Liver (tissue), 9 donors: Measurements from ENCODE around the gene CENPX. TPM values are rescaled to one million over a fixed set of nuclear protein-coding genes. Genes with fewer than 3 reads are reported as not detected.
"Not testable (repeated sequence)": the region's sequence is repeated elsewhere in the genome, so short reads cannot be mapped to it uniquely, and the experiment has no call there.

Experiments
- DNase-seq: peaks from one replicate; pipeline ENCODE4 v3.0.0-alpha.2; 2017; ENCODE audit warnings: low spot score
- H3K27ac ChIP-seq, 2 donors: one replicate each; pipeline ENCODE4 v1.7.0; 2013; ENCODE audit warnings: inconsistent platforms in 2 of 2, low read length in 2 of 2, control low read depth in 1 of 2, low read depth in 1 of 2, mild to moderate bottlenecking in 1 of 2
- H3K27me3 ChIP-seq, 4 donors: one replicate each; pipeline versions ENCODE4 v1.6.1 to v1.7.0; 2013; ENCODE audit warnings: low read length in 3 of 4, inconsistent platforms in 1 of 4, mild to moderate bottlenecking in 1 of 4, moderate library complexity in 1 of 4; ENCODE audit not compliant: control insufficient read depth in 4 of 4, insufficient read depth in 4 of 4
- H3K36me3 ChIP-seq, 4 donors: one replicate each; pipeline versions ENCODE4 v1.6.1 to v1.7.0; 2013; ENCODE audit warnings: low read length in 3 of 4, mild to moderate bottlenecking in 3 of 4, low read depth in 1 of 4, moderate library complexity in 1 of 4; ENCODE audit not compliant: control insufficient read depth in 4 of 4, insufficient read depth in 3 of 4
- H3K4me1 ChIP-seq, 4 donors: one replicate each; pipeline versions ENCODE4 v1.6.1 to v1.7.0; 2013; ENCODE audit warnings: low read length in 3 of 4, mild to moderate bottlenecking in 3 of 4, moderate library complexity in 1 of 4; ENCODE audit not compliant: control insufficient read depth in 4 of 4, insufficient read depth in 4 of 4
- H3K4me3 ChIP-seq, 3 donors: one replicate each; pipeline versions ENCODE4 v1.6.1 to v1.7.0; 2013; ENCODE audit warnings: low read length in 3 of 3, control low read depth in 1 of 3, low read depth in 1 of 3, mild to moderate bottlenecking in 1 of 3
- H3K9ac ChIP-seq, 2 donors: one replicate each; pipeline ENCODE4 v1.7.0; 2013; ENCODE audit warnings: low read length in 2 of 2, mild to moderate bottlenecking in 2 of 2, moderate library complexity in 2 of 2, control low read depth in 1 of 2, low read depth in 1 of 2
- H3K9me3 ChIP-seq, 4 donors: one replicate each; pipeline versions ENCODE4 v1.6.1 to v1.7.0; 2013; ENCODE audit warnings: low read length in 3 of 4; ENCODE audit not compliant: control insufficient read depth in 4 of 4
- ATF3 ChIP-seq: IDR thresholded peaks from 2 replicates; pipeline ENCODE4 v1.6.1; 2016; ENCODE audit warnings: antibody characterized with exemption
- CTCF ChIP-seq: fragments of 150-350 bp; IDR thresholded peaks from 2 replicates; pipeline ENCODE4 v1.5.1; 2017; ENCODE audit warnings: improper control_type of control experiment, low read depth, low read length; ENCODE audit not compliant: missing input control
- EGR1 ChIP-seq, 2 donors: IDR thresholded peaks; 2 replicates each; pipeline ENCODE4 v1.6.1; 2016 to 2018; ENCODE audit warnings: antibody characterized with exemption in 2 of 2, low read depth in 2 of 2
- FOXA1 ChIP-seq: IDR thresholded peaks from 2 replicates; pipeline ENCODE4 v1.6.1; 2016; ENCODE audit warnings: antibody characterized with exemption
- FOXA2 ChIP-seq: IDR thresholded peaks from 2 replicates; pipeline ENCODE4 v1.6.1; 2016; ENCODE audit warnings: antibody characterized with exemption
- GABPA ChIP-seq, 2 donors: IDR thresholded peaks in 1 of 2; conservative IDR thresholded peaks in 1 of 2; 2 replicates each; pipeline ENCODE4 v1.6.1; 2016; ENCODE audit warnings: antibody characterized with exemption in 2 of 2, mild to moderate bottlenecking in 1 of 2, moderate library complexity in 1 of 2
- HNF4A ChIP-seq, 2 donors: conservative IDR thresholded peaks; 2 replicates each; pipeline ENCODE4 v1.6.1; 2016; ENCODE audit warnings: antibody characterized with exemption in 2 of 2, mild to moderate bottlenecking in 2 of 2
- HNF4G ChIP-seq: IDR thresholded peaks from 2 replicates; pipeline ENCODE4 v1.6.1; 2016; ENCODE audit warnings: antibody characterized with exemption
- JUND ChIP-seq, 2 donors: IDR thresholded peaks; 2 replicates each; pipeline ENCODE4 v1.6.1; 2016; ENCODE audit warnings: antibody characterized with exemption in 2 of 2
- NR2F2 ChIP-seq: IDR thresholded peaks from 2 replicates; pipeline ENCODE4 v1.6.1; 2016; ENCODE audit warnings: antibody characterized with exemption
- RAD21 ChIP-seq, 2 donors: IDR thresholded peaks; 2 replicates each; pipeline ENCODE4 v1.6.1; 2016; ENCODE audit warnings: antibody characterized with exemption in 2 of 2, mild to moderate bottlenecking in 2 of 2
- REST ChIP-seq: IDR thresholded peaks from 2 replicates; pipeline ENCODE4 v1.6.1; 2016; ENCODE audit warnings: antibody characterized with exemption, mild to moderate bottlenecking
- RXRA ChIP-seq, 2 donors: IDR thresholded peaks; 2 replicates each; pipeline ENCODE4 v1.6.1; 2017 to 2018; ENCODE audit warnings: antibody characterized with exemption in 2 of 2, mild to moderate bottlenecking in 1 of 2
- SP1 ChIP-seq: IDR thresholded peaks from 2 replicates; pipeline ENCODE4 v1.6.1; 2018; ENCODE audit warnings: antibody characterized with exemption, mild to moderate bottlenecking
- YY1 ChIP-seq: IDR thresholded peaks from 2 replicates; pipeline ENCODE4 v1.6.1; 2016; ENCODE audit warnings: antibody characterized with exemption, mild to moderate bottlenecking
- ZBTB33 ChIP-seq: IDR thresholded peaks from 2 replicates; pipeline ENCODE4 v1.6.1; 2016; ENCODE audit warnings: antibody characterized with exemption
- WGBS: extraction: QIAGEN DNeasy Blood & Tissue Kit; methylation state at CpG from one replicate; pipeline ENCODE4 v1.1.7; 2013; 5-methylcytosine and 5-hydroxymethylcytosine counted together
- polyA plus RNA-seq, 2 donors: library from polyadenylated mRNA; stranded (reverse) in 1 of 2; unstranded in 1 of 2; fragments of 200-250 nt in 1 of 2; fragments of >200 nt in 1 of 2; fragmentation: Nextera tagmentation in 1 of 2; extraction: Ambion mirVana in 1 of 2; gene quantifications; one replicate each; pipeline versions ENCODE4 v1.2.1 to v1.2.3, GENCODE V29; 2013 to 2015
- total RNA-seq, 2 donors: library from RNA; depleted of rRNA; stranded (reverse); fragments of >200 nt; gene quantifications; one replicate each; pipeline ENCODE4 v1.2.3, GENCODE V29; 2014
- donor health status: healthy.
- donor health status: healthy.
- donor health status: healthy.
- donor health status: healthy.
- donor health status: healthy.

CENPX gene
- total and polyA plus RNA-seq, 4 donors, result 22.5 to 83.9 (median 44.9) TPM

GRCh38 chr17:81983639-81984373 is 38.9 kb downstream of the CENPX start:
- H3K27ac ChIP-seq, result no peak overlapping the region
- H3K36me3 ChIP-seq, result peaks cover 11 to 29% (median 17%) of the 10 kb centered on the region in 4 donors
- H3K9me3 ChIP-seq, result no peaks in the 10 kb centered on the region
- TF ChIP-seq FOXA2, result no peak
- no peak for TF ChIP-seq SP1
- no peak for TF ChIP-seq CTCF
- TF ChIP-seq HNF4A (conservative IDR thresholded peaks at IDR 0.05), result no peak
- no peak for TF ChIP-seq JUND (IDR thresholded peaks at IDR 0.05)
- TF ChIP-seq GABPA (IDR thresholded peaks at IDR 0.05 in 1 of 2, conservative IDR thresholded peaks at IDR 0.05 in 1 of 2), result no peak
- TF ChIP-seq RXRA (IDR thresholded peaks at IDR 0.05), result no peak
- H3K27me3 ChIP-seq, result no peaks in the 10 kb centered on the region
- 96% methylated on average over 26 of the region's 26 CpGs for whole genome bisulfite sequencing
- peaks cover 0 to 11% (median 10%) of the 10 kb centered on the region in 4 donors for H3K4me1 ChIP-seq
- DNase-seq, result no peak
- no peak overlapping the region for H3K9ac ChIP-seq
- no peak overlapping the region for H3K4me3 ChIP-seq

GRCh38 chr17:81983011-81983638 is 39.6 kb downstream of the CENPX start:
- H3K4me1 ChIP-seq, result peaks cover 4 to 17% (median 14%) of the 10 kb centered on the region in 4 donors
- no peak overlapping the region for H3K9ac ChIP-seq
- H3K27me3 ChIP-seq, result no peaks in the 10 kb centered on the region
- WGBS, result 94% methylated on average over 35 of the region's 35 CpGs
- H3K4me3 ChIP-seq, result no peak overlapping the region
- no peak for TF ChIP-seq CTCF
- no peak for TF ChIP-seq RAD21 (IDR thresholded peaks at IDR 0.05)
- no peak for TF ChIP-seq RXRA (IDR thresholded peaks at IDR 0.05)
- TF ChIP-seq FOXA2, result no peak
- TF ChIP-seq HNF4G, result no peak
- TF ChIP-seq YY1, result no peak
- TF ChIP-seq GABPA (IDR thresholded peaks at IDR 0.05 in 1 of 2, conservative IDR thresholded peaks at IDR 0.05 in 1 of 2), result no peak
- TF ChIP-seq REST, result no peak
- TF ChIP-seq EGR1 (IDR thresholded peaks at IDR 0.05; ENCODE audit: low read depth in 2 of 2), result no peak
- no peak for TF ChIP-seq HNF4A (conservative IDR thresholded peaks at IDR 0.05)
- TF ChIP-seq NR2F2, result no peak
- no peak for TF ChIP-seq JUND (IDR thresholded peaks at IDR 0.05)
- no peak for TF ChIP-seq ATF3
- TF ChIP-seq ZBTB33, result no peak
- TF ChIP-seq FOXA1, result no peak
- H3K9me3 ChIP-seq, result no peaks in the 10 kb centered on the region
- no peak for DNase-seq
- no peak overlapping the region for H3K27ac ChIP-seq
- peaks cover 11 to 29% (median 17%) of the 10 kb centered on the region in 4 donors for H3K36me3 ChIP-seq

GRCh38 chr17:81981511-81981910 is 41.2 kb downstream of the CENPX start:
- H3K9ac ChIP-seq, H3K9me3 ChIP-seq, H3K4me3 ChIP-seq, H3K27ac ChIP-seq, DNase-seq, H3K27me3 ChIP-seq: not testable (repeated sequence)
- 98% methylated on average over 12 of the region's 12 CpGs for WGBS
- peaks cover 6 to 24% (median 18%) of the 10 kb centered on the region in 4 donors for H3K4me1 ChIP-seq
- peaks cover 11 to 23% (median 16%) of the 10 kb centered on the region in 4 donors for H3K36me3 ChIP-seq
